MM.1S (cell line): ENCODE data around the gene NDFIP2.

Experiments
- DNase-seq: peaks from one replicate; pipeline ENCODE4 v3.0.0-alpha.2; 2015
- H2AFZ ChIP-seq: fragments of 300-600 bp; sonication (generic); 2 replicates; pipeline ENCODE4 v1.6.0; 2016; ENCODE audit warnings: antibody characterized with exemption, low read length
- H3F3A ChIP-seq: fragments of 300-600 bp; sonication (generic); 2 replicates; pipeline ENCODE4 v1.6.1; 2016; ENCODE audit warnings: mild to moderate bottlenecking, antibody characterized with exemption, low read length, moderate library complexity, mixed read lengths; ENCODE audit not compliant: insufficient read depth
- H3K27ac ChIP-seq: fragments of 300-600 bp; sonication (generic); 2 replicates; pipeline ENCODE4 v1.5.1; 2016; ENCODE audit warnings: mild to moderate bottlenecking, low read length
- H3K27me3 ChIP-seq: fragments of 300-600 bp; sonication (generic); replicated peaks from 2 replicates; pipeline ENCODE4 v1.6.0; 2016; ENCODE audit warnings: low read length; ENCODE audit not compliant: insufficient read depth
- H3K36me3 ChIP-seq: fragments of 300-600 bp; sonication (generic); replicated peaks from 2 replicates; pipeline ENCODE4 v1.6.1; 2016; ENCODE audit warnings: mild to moderate bottlenecking, low read length, mixed read lengths; ENCODE audit not compliant: insufficient read depth
- H3K4me1 ChIP-seq: fragments of 300-600 bp; sonication (generic); 2 replicates; pipeline ENCODE4 v1.6.1; 2016; ENCODE audit warnings: low read length, mixed read lengths
- H3K4me2 ChIP-seq: fragments of 300-600 bp; sonication (generic); 2 replicates; pipeline ENCODE4 v1.6.0; 2016; ENCODE audit warnings: low read depth, low read length
- H3K4me3 ChIP-seq: fragments of 300-600 bp; sonication (generic); 2 replicates; pipeline ENCODE4 v1.5.1; 2016; ENCODE audit warnings: low read length, mixed read lengths
- H3K79me2 ChIP-seq: fragments of 300-600 bp; sonication (generic); 2 replicates; pipeline ENCODE4 v1.6.1; 2016; ENCODE audit warnings: mixed run types, low read length, mixed read lengths
- H3K9ac ChIP-seq: fragments of 300-600 bp; sonication (generic); 2 replicates; pipeline ENCODE4 v1.6.1; 2016; ENCODE audit warnings: low read length, mixed read lengths
- H3K9me2 ChIP-seq: fragments of 300-600 bp; sonication (generic); replicated peaks from 2 replicates; pipeline ENCODE4 v1.6.1; 2016; ENCODE audit warnings: mild to moderate bottlenecking, low read length, mixed read lengths; ENCODE audit not compliant: insufficient read depth
- H3K9me3 ChIP-seq: fragments of 300-600 bp; sonication (generic); replicated peaks from 2 replicates; pipeline ENCODE4 v1.6.1; 2016; ENCODE audit warnings: mild to moderate bottlenecking, low read length, mixed read lengths; ENCODE audit not compliant: insufficient read depth
- H4K20me1 ChIP-seq: fragments of 300-600 bp; sonication (generic); 2 replicates; pipeline ENCODE4 v1.6.1; 2016; ENCODE audit warnings: mild to moderate bottlenecking, low read length, moderate library complexity, mixed read lengths; ENCODE audit not compliant: insufficient read depth
- CTCF ChIP-seq: fragments of 300-600 bp; sonication (generic); IDR thresholded peaks from 2 replicates; pipeline ENCODE4 v1.5.1; 2016; ENCODE audit warnings: antibody characterized with exemption, low read length, mixed read lengths
- EZH2 ChIP-seq: fragments of 300-600 bp; sonication (generic); optimal IDR thresholded peaks from 2 replicates; pipeline ENCODE3; 2017; ENCODE audit warnings: low read depth, mild to moderate bottlenecking, antibody characterized with exemption, low read length, mixed read lengths
- EZH2phosphoT487 ChIP-seq: fragments of 300-600 bp; sonication (generic); IDR thresholded peaks from 2 replicates; pipeline ENCODE4 v1.6.1; 2018; ENCODE audit warnings: antibody characterized with exemption, low read length

NDFIP2 gene

GRCh38 chr13:79502859-79503468 is 22.0 kb downstream of the NDFIP2 start:
- Histone ChIP-seq H3K9me2 (0 out of 2 replicates have a peak, but pooled peaks cover 5% of the 10 kb centered on the region), H2AFZ (no peak overlapping the region), H4K20me1 (no peaks in the 10 kb centered on the region), H3K9me3 (no peaks in the 10 kb centered on the region), H3K27ac (no peak overlapping the region), H3K9ac (no peak overlapping the region), H3K4me2 (no peak overlapping the region), H3K27me3 (no peaks in the 10 kb centered on the region), H3K79me2 (peaks cover 37% of the 10 kb centered on the region), H3K36me3 (no peaks in the 10 kb centered on the region), H3K4me3 (no peak overlapping the region), H3F3A (no peaks in the 10 kb centered on the region), H3K4me1 (no peaks in the 10 kb centered on the region)
- TF ChIP-seq CTCF (no peak), EZH2 (no peak), EZH2phosphoT487 (no peak)
- no peak for DNase-seq

GRCh38 chr13:79503473-79504017 is 22.6 kb downstream of the NDFIP2 start:
- H2AFZ ChIP-seq: no peak overlapping the region
- H3K4me3 ChIP-seq: no peak overlapping the region
- no peaks in the 10 kb centered on the region for H3K27me3 ChIP-seq
- no peak for TF ChIP-seq CTCF
- no peak for TF ChIP-seq EZH2phosphoT487
- no peak for TF ChIP-seq EZH2
- no peak overlapping the region for H3K4me2 ChIP-seq
- H3K9me2 ChIP-seq: 0 out of 2 replicates have a peak, but pooled peaks cover 5% of the 10 kb centered on the region
- no peaks in the 10 kb centered on the region for H3K9me3 ChIP-seq
- H3K27ac ChIP-seq: no peak overlapping the region
- no peaks in the 10 kb centered on the region for H3K4me1 ChIP-seq
- no peaks in the 10 kb centered on the region for H4K20me1 ChIP-seq
- H3K79me2 ChIP-seq: peaks cover 33% of the 10 kb centered on the region
- no peak overlapping the region for H3K9ac ChIP-seq
- H3F3A ChIP-seq: no peaks in the 10 kb centered on the region
- H3K36me3 ChIP-seq: no peaks in the 10 kb centered on the region
- DNase-seq: no peak

- no peaks in the 10 kb centered on the region for H3K27me3 ChIP-seq
- H3K4me3 ChIP-seq: no peak overlapping the region
- peaks cover 18% of the 10 kb centered on the region for H3K79me2 ChIP-seq
- no peaks in the 10 kb centered on the region for H3F3A ChIP-seq
- H4K20me1 ChIP-seq: no peaks in the 10 kb centered on the region
- DNase-seq: no peak
- TF ChIP-seq EZH2: no peak
- no peak for TF ChIP-seq CTCF
- no peak for TF ChIP-seq EZH2phosphoT487
- no peak overlapping the region for H3K4me2 ChIP-seq
- H3K4me1 ChIP-seq: no peaks in the 10 kb centered on the region
- H2AFZ ChIP-seq: no peak overlapping the region
- no peak overlapping the region for H3K9ac ChIP-seq
- no peaks in the 10 kb centered on the region for H3K9me3 ChIP-seq
- no peak overlapping the region for H3K27ac ChIP-seq
- H3K9me2 ChIP-seq: no peaks in the 10 kb centered on the region
- no peaks in the 10 kb centered on the region for H3K36me3 ChIP-seq
Measured at GRCh38 chr13:79508224-79508961, 27.4 kb downstream of the NDFIP2 start.
